Fibroblast of mammary gland (primary cell): ENCODE measurements around the gene GPX1.
"Not testable (repeated sequence)": the region's sequence is repeated elsewhere in the genome, so short reads cannot be mapped to it uniquely, and the experiment has no call there.

Experiments
- DNase-seq: peaks from one replicate; pipeline ENCODE4 v3.0.0-alpha.2; 2010; ENCODE audit warnings: low read depth
- H3K4me3 ChIP-seq: 2 replicates; pipeline ENCODE4 v1.5.1; 2011; ENCODE audit warnings: low read depth, mild to moderate bottlenecking, low read length, moderate library complexity; ENCODE audit not compliant: control insufficient read depth
- CTCF ChIP-seq: conservative IDR thresholded peaks from 2 replicates; pipeline ENCODE4 v1.5.1; 2011; ENCODE audit warnings: low read depth, low read length, inconsistent platforms; ENCODE audit not compliant: control insufficient read depth, insufficient read depth

GPX1 gene

GRCh38 chr3:49377483-49377882, 19.3 kb upstream of the GPX1 start:
- DNase-seq = peak; percentile 72
- no peak for TF ChIP-seq CTCF
- no peak overlapping the region for H3K4me3 ChIP-seq

GRCh38 chr3:49371946-49372345, 13.8 kb upstream of the GPX1 start:
- no peak overlapping the region for H3K4me3 ChIP-seq
- TF ChIP-seq CTCF = no peak
- DNase-seq = no peak

- H3K4me3 ChIP-seq = no peak overlapping the region
- DNase-seq = no peak
- TF ChIP-seq CTCF = no peak
These were observed 12.6 kb upstream of the GPX1 start for GRCh38 chr3:49370585-49371290.

- H3K4me3 ChIP-seq = no peak overlapping the region
- no peak for DNase-seq
- no peak for TF ChIP-seq CTCF
These were observed 4.4 kb upstream of the GPX1 start for GRCh38 chr3:49362561-49362960.

GRCh38 chr3:49359623-49360022, 1.5 kb upstream of the GPX1 start:
- TF ChIP-seq CTCF = no peak
- DNase-seq = peak; percentile 57

GRCh38 chr3:49358884-49359225, 702 bp upstream of the GPX1 start:
- TF ChIP-seq CTCF = no peak
- no peak for DNase-seq
- peak overlapping the region; percentile 29 for H3K4me3 ChIP-seq

More at GRCh38 chr3:49359623-49360022, 1.5 kb upstream of the GPX1 start:
- no peak overlapping the region for H3K4me3 ChIP-seq

- H3K4me3 ChIP-seq = peak overlapping the region; percentile 67
- DNase-seq = peak; percentile 95
These were observed 523 bp downstream of the GPX1 start for GRCh38 chr3:49357443-49358216.

- not testable (repeated sequence) for DNase-seq
- peak overlapping the region; percentile 67 for H3K4me3 ChIP-seq
These were observed 1.1 kb downstream of the GPX1 start for GRCh38 chr3:49357095-49357442.
